Gastroesophageal sphincter (tissue), 3 donors: ENCODE results near the gene CIRBP.

Source experiments
- CTCF ChIP-seq, 4 experiments: fragments of 200-600 bp in 2 of 4; fragments of 450-650 bp in 2 of 4; sonication (generic) in 1 of 4; IDR thresholded peaks; one replicate each; pipeline ENCODE4 v1.5.1; 2017 to 2019; ENCODE audit warnings: antibody characterized with exemption in 4 of 4, mild to moderate bottlenecking in 2 of 4, moderate library complexity in 2 of 4
- POLR2A ChIP-seq, 2 donors: fragments of 450-650 bp; IDR thresholded peaks; one replicate each; pipeline ENCODE4 v1.6.1; 2017; ENCODE audit warnings: antibody characterized with exemption in 2 of 2, mild to moderate bottlenecking in 2 of 2, moderate library complexity in 1 of 2
- POLR2AphosphoS5 ChIP-seq: sonication (generic); formaldehyde crosslinking; IDR thresholded peaks from one replicate; pipeline ENCODE4 v1.6.1; 2017; ENCODE audit warnings: antibody characterized with exemption

GRCh38 chr19:1284979-1285736 lies 16.0 kb downstream of the CIRBP start:
- no peak for TF ChIP-seq POLR2A (IDR thresholded peaks at IDR 0.05)
- no peak for TF ChIP-seq CTCF (IDR thresholded peaks at IDR 0.05)
- TF ChIP-seq POLR2AphosphoS5 = no peak
